HepG2 (cell line): ENCODE results near the gene DEPDC5. TPM values are rescaled to one million over a fixed set of nuclear protein-coding genes. Genes with fewer than 3 reads are reported as not detected.
A peak's percentile ranks its signal among the peaks of the same experiment; 100 is the strongest.

ENCODE experiments used
- FOXC1 ChIP-seq: sonication (generic); formaldehyde crosslinking; IDR thresholded peaks from 2 replicates; pipeline ENCODE4 v1.8.0; 2022; ENCODE audit warnings: mild to moderate bottlenecking, missing genetic modification reagents, borderline replicate concordance
- HNRNPH1 ChIP-seq: fragments of 200-400 bp; formaldehyde crosslinking; optimal IDR thresholded peaks from 2 replicates; pipeline ENCODE3; 2017; ENCODE audit warnings: mild to moderate bottlenecking, low read depth, low read length
- KLF16 ChIP-seq, 2 experiments: sonication (generic) in 1 of 2; formaldehyde crosslinking in 1 of 2; IDR thresholded peaks; 2 replicates each; pipeline versions ENCODE4 v1.6.1 to v1.8.0; 2016 to 2023; ENCODE audit warnings: missing genetic modification reagents in 2 of 2, missing compliant biosample characterization in 1 of 2
- TCF12 ChIP-seq, 2 experiments: fragments of 450-650 bp in 1 of 2; sonication (generic) in 1 of 2; formaldehyde crosslinking in 1 of 2; IDR thresholded peaks; 2 replicates each; pipeline versions ENCODE4 v1.6.1 to v1.8.0; 2017 to 2022; ENCODE audit warnings: antibody characterized with exemption in 1 of 2, mild to moderate bottlenecking in 1 of 2, missing genetic modification reagents in 1 of 2, moderate library complexity in 1 of 2
- ZNF12 ChIP-seq: sonication (generic); formaldehyde crosslinking; IDR thresholded peaks from 2 replicates; pipeline ENCODE4 v1.5.0; 2020; ENCODE audit warnings: missing genetic modification reagents
- ZNF224 ChIP-seq: sonication (generic); formaldehyde crosslinking; IDR thresholded peaks from 2 replicates; pipeline ENCODE4 v1.5.0; 2020; ENCODE audit warnings: mild to moderate bottlenecking, missing genetic modification reagents
- polyA plus RNA-seq, 8 experiments: library from polyadenylated mRNA; depleted of rRNA in 3 of 8; stranded (reverse) in 7 of 8; unstranded in 1 of 8; fragments of >200 nt; fragmentation: Illumina TruSeq in 4 of 8; extraction: Trizol in 4 of 8; gene quantifications; 2 replicates each; pipeline versions ENCODE4 v1.2.1 to v1.2.3, GENCODE V29; 2011 to 2016; ENCODE audit warnings: low read depth in 4 of 8, missing spikeins in 1 of 8, mixed read lengths in 1 of 8; ENCODE audit not compliant: insufficient read depth in 1 of 8
- total RNA-seq, 5 experiments: library from RNA; depleted of rRNA; stranded (reverse); fragments of >200 nt; fragmentation: Illumina TruSeq; extraction: Trizol; gene quantifications; 2 replicates each; pipeline ENCODE4 v1.2.3, GENCODE V29; 2016; ENCODE audit warnings: low read depth in 1 of 5
- TF ChIP-seq, protein P1 (sequence below): sonication (generic); formaldehyde crosslinking; IDR thresholded peaks from 2 replicates; pipeline ENCODE4 v1.4.0; 2020; ENCODE audit warnings: mild to moderate bottlenecking, missing genetic modification reagents, borderline replicate concordance
- TF ChIP-seq, protein P2 (sequence below): sonication (generic); formaldehyde crosslinking; IDR thresholded peaks from 2 replicates; pipeline ENCODE4 v1.8.0; 2022; ENCODE audit warnings: missing genetic modification reagents, mild to moderate bottlenecking, borderline replicate concordance
- TF ChIP-seq, protein P3 (sequence below): sonication (generic); formaldehyde crosslinking; IDR thresholded peaks from 2 replicates; pipeline ENCODE4 v1.4.0; 2020; ENCODE audit warnings: missing genetic modification reagents
- TF ChIP-seq, protein P4 (sequence below): sonication (generic); formaldehyde crosslinking; IDR thresholded peaks from 2 replicates; pipeline ENCODE4 v1.4.0; 2020; ENCODE audit warnings: low read depth, mild to moderate bottlenecking, missing genetic modification reagents
- TF ChIP-seq, protein P5 (sequence below): sonication (generic); formaldehyde crosslinking; IDR thresholded peaks from 2 replicates; pipeline ENCODE4 v1.5.1; 2020; ENCODE audit warnings: mild to moderate bottlenecking, missing genetic modification reagents, borderline replicate concordance
- TF ChIP-seq, protein P6 (sequence below): sonication (generic); formaldehyde crosslinking; IDR thresholded peaks from 2 replicates; pipeline ENCODE4 v1.4.0; 2020; ENCODE audit warnings: missing genetic modification reagents

Gene DEPDC5
- total and polyA plus RNA-seq, 2 of the 13 experiments (the other 11 are each of a cell fraction or from before 2014, with no cell fraction given), result 9.8 to 12.4 TPM

DNA sequence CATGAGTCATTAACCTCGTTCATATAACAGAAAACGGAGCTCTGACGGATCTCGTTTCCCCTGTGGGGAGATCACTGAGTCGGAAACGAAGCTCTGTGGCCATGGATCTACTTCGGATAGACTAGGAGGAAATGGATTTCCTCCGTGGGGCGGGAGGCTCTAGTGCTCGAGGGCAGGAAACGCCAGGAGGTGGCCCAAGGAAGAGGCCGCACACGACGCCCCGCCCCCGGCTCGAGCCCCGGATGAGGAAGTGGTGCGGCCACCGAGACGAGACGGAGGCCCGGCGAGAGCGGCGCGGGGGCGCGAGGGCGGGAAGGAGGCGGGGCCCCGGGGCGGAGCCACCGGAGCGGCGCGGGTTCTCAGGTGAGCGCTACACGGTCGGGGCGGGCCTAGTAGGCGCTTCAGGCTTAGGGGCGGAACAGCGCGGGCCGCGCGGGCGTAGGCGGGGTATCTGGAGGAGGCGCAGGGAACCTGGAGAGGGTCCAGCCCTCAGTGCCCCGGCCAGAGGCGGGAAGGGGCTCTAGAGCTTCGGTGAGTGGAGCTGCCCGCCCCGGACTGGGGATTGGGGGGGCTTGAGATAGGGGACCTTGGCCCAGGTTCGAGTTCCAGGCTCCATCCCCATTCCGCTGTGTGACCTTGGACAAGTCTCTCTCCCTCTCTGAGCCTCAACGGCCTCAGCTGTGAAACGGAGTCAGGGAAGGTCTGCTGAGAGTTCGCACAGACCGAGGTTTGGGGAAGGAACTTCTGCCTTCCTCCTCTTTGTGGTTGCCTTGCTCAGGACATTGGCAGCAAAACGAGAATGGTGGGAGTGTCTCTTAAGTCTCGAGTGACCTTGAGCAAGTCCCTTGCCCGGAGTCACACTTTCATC, at the start of gene DEPDC5 (continued):
- TF ChIP-seq, protein P1, sequence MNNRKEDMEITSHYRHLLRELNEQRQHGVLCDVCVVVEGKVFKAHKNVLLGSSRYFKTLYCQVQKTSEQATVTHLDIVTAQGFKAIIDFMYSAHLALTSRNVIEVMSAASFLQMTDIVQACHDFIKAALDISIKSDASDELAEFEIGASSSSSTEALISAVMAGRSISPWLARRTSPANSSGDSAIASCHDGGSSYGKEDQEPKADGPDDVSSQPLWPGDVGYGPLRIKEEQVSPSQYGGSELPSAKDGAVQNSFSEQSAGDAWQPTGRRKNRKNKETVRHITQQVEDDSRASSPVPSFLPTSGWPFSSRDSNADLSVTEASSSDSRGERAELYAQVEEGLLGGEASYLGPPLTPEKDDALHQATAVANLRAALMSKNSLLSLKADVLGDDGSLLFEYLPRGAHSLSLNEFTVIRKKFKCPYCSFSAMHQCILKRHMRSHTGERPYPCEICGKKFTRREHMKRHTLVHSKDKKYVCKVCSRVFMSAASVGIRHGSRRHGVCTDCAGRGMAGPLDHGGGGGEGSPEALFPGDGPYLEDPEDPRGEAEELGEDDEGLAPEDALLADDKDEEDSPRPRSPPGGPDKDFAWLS (CRISPR knock-in tag), result no peak
- TF ChIP-seq FOXC1 (CRISPR knock-in tag) (peak; percentile 86), ZNF12 (no peak), ZNF224 (CRISPR knock-in tag) (no peak), HNRNPH1 (no peak), TCF12 (IDR thresholded peaks at IDR 0.05) (no peak), TCF12 (CRISPR knock-in tag; IDR thresholded peaks at IDR 0.05) (no peak), KLF16 (CRISPR knock-in tag; IDR thresholded peaks at IDR 0.05) (peak; percentile 45 to 67; a peak in 1 of 4 replicates)
- TF ChIP-seq, protein P2, sequence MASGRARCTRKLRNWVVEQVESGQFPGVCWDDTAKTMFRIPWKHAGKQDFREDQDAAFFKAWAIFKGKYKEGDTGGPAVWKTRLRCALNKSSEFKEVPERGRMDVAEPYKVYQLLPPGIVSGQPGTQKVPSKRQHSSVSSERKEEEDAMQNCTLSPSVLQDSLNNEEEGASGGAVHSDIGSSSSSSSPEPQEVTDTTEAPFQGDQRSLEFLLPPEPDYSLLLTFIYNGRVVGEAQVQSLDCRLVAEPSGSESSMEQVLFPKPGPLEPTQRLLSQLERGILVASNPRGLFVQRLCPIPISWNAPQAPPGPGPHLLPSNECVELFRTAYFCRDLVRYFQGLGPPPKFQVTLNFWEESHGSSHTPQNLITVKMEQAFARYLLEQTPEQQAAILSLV, result 0 out of 2 replicates have a peak, but pooled peaks have one; percentile 26
- TF ChIP-seq, protein P3, sequence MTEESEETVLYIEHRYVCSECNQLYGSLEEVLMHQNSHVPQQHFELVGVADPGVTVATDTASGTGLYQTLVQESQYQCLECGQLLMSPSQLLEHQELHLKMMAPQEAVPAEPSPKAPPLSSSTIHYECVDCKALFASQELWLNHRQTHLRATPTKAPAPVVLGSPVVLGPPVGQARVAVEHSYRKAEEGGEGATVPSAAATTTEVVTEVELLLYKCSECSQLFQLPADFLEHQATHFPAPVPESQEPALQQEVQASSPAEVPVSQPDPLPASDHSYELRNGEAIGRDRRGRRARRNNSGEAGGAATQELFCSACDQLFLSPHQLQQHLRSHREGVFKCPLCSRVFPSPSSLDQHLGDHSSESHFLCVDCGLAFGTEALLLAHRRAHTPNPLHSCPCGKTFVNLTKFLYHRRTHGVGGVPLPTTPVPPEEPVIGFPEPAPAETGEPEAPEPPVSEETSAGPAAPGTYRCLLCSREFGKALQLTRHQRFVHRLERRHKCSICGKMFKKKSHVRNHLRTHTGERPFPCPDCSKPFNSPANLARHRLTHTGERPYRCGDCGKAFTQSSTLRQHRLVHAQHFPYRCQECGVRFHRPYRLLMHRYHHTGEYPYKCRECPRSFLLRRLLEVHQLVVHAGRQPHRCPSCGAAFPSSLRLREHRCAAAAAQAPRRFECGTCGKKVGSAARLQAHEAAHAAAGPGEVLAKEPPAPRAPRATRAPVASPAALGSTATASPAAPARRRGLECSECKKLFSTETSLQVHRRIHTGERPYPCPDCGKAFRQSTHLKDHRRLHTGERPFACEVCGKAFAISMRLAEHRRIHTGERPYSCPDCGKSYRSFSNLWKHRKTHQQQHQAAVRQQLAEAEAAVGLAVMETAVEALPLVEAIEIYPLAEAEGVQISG (CRISPR knock-in tag), result peak; percentile 100
- TF ChIP-seq, protein P4, sequence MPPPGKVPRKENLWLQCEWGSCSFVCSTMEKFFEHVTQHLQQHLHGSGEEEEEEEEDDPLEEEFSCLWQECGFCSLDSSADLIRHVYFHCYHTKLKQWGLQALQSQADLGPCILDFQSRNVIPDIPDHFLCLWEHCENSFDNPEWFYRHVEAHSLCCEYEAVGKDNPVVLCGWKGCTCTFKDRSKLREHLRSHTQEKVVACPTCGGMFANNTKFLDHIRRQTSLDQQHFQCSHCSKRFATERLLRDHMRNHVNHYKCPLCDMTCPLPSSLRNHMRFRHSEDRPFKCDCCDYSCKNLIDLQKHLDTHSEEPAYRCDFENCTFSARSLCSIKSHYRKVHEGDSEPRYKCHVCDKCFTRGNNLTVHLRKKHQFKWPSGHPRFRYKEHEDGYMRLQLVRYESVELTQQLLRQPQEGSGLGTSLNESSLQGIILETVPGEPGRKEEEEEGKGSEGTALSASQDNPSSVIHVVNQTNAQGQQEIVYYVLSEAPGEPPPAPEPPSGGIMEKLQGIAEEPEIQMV (CRISPR knock-in tag), result no peak
- TF ChIP-seq, protein P5, sequence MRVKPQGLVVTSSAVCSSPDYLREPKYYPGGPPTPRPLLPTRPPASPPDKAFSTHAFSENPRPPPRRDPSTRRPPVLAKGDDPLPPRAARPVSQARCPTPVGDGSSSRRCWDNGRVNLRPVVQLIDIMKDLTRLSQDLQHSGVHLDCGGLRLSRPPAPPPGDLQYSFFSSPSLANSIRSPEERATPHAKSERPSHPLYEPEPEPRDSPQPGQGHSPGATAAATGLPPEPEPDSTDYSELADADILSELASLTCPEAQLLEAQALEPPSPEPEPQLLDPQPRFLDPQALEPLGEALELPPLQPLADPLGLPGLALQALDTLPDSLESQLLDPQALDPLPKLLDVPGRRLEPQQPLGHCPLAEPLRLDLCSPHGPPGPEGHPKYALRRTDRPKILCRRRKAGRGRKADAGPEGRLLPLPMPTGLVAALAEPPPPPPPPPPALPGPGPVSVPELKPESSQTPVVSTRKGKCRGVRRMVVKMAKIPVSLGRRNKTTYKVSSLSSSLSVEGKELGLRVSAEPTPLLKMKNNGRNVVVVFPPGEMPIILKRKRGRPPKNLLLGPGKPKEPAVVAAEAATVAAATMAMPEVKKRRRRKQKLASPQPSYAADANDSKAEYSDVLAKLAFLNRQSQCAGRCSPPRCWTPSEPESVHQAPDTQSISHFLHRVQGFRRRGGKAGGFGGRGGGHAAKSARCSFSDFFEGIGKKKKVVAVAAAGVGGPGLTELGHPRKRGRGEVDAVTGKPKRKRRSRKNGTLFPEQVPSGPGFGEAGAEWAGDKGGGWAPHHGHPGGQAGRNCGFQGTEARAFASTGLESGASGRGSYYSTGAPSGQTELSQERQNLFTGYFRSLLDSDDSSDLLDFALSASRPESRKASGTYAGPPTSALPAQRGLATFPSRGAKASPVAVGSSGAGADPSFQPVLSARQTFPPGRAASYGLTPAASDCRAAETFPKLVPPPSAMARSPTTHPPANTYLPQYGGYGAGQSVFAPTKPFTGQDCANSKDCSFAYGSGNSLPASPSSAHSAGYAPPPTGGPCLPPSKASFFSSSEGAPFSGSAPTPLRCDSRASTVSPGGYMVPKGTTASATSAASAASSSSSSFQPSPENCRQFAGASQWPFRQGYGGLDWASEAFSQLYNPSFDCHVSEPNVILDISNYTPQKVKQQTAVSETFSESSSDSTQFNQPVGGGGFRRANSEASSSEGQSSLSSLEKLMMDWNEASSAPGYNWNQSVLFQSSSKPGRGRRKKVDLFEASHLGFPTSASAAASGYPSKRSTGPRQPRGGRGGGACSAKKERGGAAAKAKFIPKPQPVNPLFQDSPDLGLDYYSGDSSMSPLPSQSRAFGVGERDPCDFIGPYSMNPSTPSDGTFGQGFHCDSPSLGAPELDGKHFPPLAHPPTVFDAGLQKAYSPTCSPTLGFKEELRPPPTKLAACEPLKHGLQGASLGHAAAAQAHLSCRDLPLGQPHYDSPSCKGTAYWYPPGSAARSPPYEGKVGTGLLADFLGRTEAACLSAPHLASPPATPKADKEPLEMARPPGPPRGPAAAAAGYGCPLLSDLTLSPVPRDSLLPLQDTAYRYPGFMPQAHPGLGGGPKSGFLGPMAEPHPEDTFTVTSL (CRISPR knock-in tag), result no peak
- TF ChIP-seq, protein P6, sequence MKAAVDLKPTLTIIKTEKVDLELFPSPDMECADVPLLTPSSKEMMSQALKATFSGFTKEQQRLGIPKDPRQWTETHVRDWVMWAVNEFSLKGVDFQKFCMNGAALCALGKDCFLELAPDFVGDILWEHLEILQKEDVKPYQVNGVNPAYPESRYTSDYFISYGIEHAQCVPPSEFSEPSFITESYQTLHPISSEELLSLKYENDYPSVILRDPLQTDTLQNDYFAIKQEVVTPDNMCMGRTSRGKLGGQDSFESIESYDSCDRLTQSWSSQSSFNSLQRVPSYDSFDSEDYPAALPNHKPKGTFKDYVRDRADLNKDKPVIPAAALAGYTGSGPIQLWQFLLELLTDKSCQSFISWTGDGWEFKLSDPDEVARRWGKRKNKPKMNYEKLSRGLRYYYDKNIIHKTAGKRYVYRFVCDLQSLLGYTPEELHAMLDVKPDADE (CRISPR knock-in tag), result no peak
